Ovary (tissue), 9 donors: ENCODE results near the gene FCN1. TPM values are rescaled to one million over a fixed set of nuclear protein-coding genes. Genes with fewer than 3 reads are reported as not detected.

Experiments
- DNase-seq, 5 donors: peaks; one replicate each; pipeline ENCODE4 v3.0.0-alpha.2; 2019 to 2020
- H3K27ac ChIP-seq, 2 donors: fragments of 200-600 bp; one replicate each; pipeline versions ENCODE4 v1.5.1 to v1.8.0; 2019 to 2022
- H3K27me3 ChIP-seq: fragments of 200-600 bp; one replicate; pipeline ENCODE4 v1.8.0; 2022
- H3K36me3 ChIP-seq: fragments of 200-600 bp; sonication (generic); one replicate; pipeline ENCODE4 v1.5.1; 2019
- H3K4me1 ChIP-seq: one replicate; pipeline ENCODE4 v1.8.1; 2013; ENCODE audit warnings: mild to moderate bottlenecking, moderate library complexity; ENCODE audit not compliant: insufficient read depth
- H3K4me3 ChIP-seq: fragments of 200-600 bp; sonication (generic); one replicate; pipeline ENCODE4 v1.5.1; 2017
- H3K9me3 ChIP-seq, 2 donors: fragments of 200-600 bp in 1 of 2; sonication (generic) in 1 of 2; one replicate each; pipeline versions ENCODE4 v1.5.1 to v1.8.1; 2013 to 2019; ENCODE audit warnings: mild to moderate bottlenecking in 1 of 2, moderate library complexity in 1 of 2
- EP300 ChIP-seq: sonication (generic); formaldehyde crosslinking; IDR thresholded peaks from one replicate; pipeline ENCODE4 v1.6.1; 2017; ENCODE audit warnings: antibody characterized with exemption
- POLR2A ChIP-seq: fragments of 450-650 bp; IDR thresholded peaks from one replicate; pipeline ENCODE4 v1.6.1; 2017; ENCODE audit warnings: antibody characterized with exemption, mild to moderate bottlenecking, moderate library complexity
- WGBS, 3 donors: extraction: QIAGEN DNeasy Blood & Tissue Kit in 1 of 3; methylation state at CpG; one replicate each; pipeline versions ENCODE4 v1.1.5 to v1.1.7; 2013 to 2017; 5-methylcytosine and 5-hydroxymethylcytosine counted together
- intact Hi-C, 4 donors: fragments of 100-400 bp; cut with DNase I; formaldehyde crosslinking; loops; one replicate each; pipeline versions ENCODE4 v1.11.0 to v1.15.1; 2022 to 2023
- polyA plus RNA-seq, 2 donors: library from polyadenylated mRNA; stranded (reverse); fragments of 200-250 nt in 1 of 2; fragments of 350-450 nt in 1 of 2; fragmentation: Illumina TruSeq in 1 of 2; extraction: RNeasy Lipid Tissue Mini Kit (QIAGEN cat#74804) in 1 of 2; gene quantifications; one replicate each; pipeline ENCODE4 v1.2.3, GENCODE V29; 2013 to 2014
- total RNA-seq, 7 donors: library from RNA; depleted of rRNA in 2 of 7; stranded (reverse); fragments of >200 nt in 2 of 7; fragmentation: NEBNext Ultra II Directional in 3 of 7; extraction: Animal tissue kit (Norgen Biotek cat#: 25700) in 3 of 7; gene quantifications; one replicate each; pipeline versions ENCODE4 v1.1.0 to v1.2.4, GENCODE V29; 2016 to 2023
- TF ChIP-seq, protein P1 (sequence below), 3 donors: fragments of 450-650 bp in 2 of 3; fragments of 200-600 bp in 1 of 3; IDR thresholded peaks; one replicate each; pipeline versions ENCODE4 v1.5.1 to v1.8.0; 2016 to 2022; ENCODE audit warnings: antibody characterized with exemption in 3 of 3, mild to moderate bottlenecking in 1 of 3
- donor health status: DM: no; HTN: no; CAD: no; lungs with moderate emphysema.
- donor health status: DM: no; HTN: no; CAD: no.
- donor health status: Bipolar disorder and iron deficiency.
- donor health status: DM: yes; HTN: yes; CAD: no.
- donor health status: DM: no; HTN: no; CAD: no.
- donor health status: DM: yes; HTN: yes; CAD: no.

FCN1 gene
- total and polyA plus RNA-seq, 9 donors = 0.43 to 5.0 (median 1.9) TPM; not detected in 2

DNA sequence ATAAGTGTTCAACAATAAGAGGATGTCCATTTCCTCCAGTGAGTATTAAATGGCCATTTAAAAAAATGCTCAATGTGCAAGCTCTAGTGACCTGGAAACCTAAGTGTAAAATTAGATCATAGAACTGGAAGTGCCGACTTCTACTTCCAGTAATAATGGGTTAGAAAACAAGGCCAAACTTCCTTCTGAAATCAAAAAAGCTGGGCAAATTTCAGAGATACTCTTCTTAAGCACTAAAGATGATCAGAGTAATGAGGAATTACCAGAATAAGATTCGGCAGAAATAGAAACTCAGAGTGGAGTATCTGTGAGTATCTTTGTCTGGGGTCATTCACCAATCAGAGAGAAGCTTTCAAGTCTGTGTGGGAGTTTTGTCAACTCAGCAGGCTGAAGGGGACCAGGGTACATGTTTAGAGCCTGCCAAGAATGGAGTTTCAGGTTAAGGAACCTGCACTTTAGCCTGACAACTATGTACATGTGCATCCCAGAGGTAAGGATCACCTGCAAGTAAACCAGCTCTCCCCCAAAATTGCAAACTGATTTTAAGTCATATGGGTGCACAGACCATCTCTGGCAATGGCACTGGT, 20.0 kb downstream of the FCN1 start:
- intact Hi-C loops = loop anchor here in 1 of 4 donors (1.0 kb wide), 1 partner anchor 18 kb away; no protein-coding TSS in a partner anchor
- no peak for DNase-seq
- Histone ChIP-seq H3K27me3 (no peaks in the 10 kb centered on the region), H3K27ac (peak overlapping the region in 1 of 2 donors; percentile 82), H3K4me1 (peaks cover 23% of the 10 kb centered on the region), H3K9me3 (no peaks in the 10 kb centered on the region), H3K36me3 (no peaks in the 10 kb centered on the region), H3K4me3 (no peak overlapping the region)
- 9 to 13% (median 11%) methylated on average over 2 of the region's 2 CpGs for WGBS, 3 donors
- TF ChIP-seq POLR2A (no peak), EP300 (no peak)
- TF ChIP-seq, protein P1, sequence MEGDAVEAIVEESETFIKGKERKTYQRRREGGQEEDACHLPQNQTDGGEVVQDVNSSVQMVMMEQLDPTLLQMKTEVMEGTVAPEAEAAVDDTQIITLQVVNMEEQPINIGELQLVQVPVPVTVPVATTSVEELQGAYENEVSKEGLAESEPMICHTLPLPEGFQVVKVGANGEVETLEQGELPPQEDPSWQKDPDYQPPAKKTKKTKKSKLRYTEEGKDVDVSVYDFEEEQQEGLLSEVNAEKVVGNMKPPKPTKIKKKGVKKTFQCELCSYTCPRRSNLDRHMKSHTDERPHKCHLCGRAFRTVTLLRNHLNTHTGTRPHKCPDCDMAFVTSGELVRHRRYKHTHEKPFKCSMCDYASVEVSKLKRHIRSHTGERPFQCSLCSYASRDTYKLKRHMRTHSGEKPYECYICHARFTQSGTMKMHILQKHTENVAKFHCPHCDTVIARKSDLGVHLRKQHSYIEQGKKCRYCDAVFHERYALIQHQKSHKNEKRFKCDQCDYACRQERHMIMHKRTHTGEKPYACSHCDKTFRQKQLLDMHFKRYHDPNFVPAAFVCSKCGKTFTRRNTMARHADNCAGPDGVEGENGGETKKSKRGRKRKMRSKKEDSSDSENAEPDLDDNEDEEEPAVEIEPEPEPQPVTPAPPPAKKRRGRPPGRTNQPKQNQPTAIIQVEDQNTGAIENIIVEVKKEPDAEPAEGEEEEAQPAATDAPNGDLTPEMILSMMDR (IDR thresholded peaks at IDR 0.05) = no peak

DNA sequence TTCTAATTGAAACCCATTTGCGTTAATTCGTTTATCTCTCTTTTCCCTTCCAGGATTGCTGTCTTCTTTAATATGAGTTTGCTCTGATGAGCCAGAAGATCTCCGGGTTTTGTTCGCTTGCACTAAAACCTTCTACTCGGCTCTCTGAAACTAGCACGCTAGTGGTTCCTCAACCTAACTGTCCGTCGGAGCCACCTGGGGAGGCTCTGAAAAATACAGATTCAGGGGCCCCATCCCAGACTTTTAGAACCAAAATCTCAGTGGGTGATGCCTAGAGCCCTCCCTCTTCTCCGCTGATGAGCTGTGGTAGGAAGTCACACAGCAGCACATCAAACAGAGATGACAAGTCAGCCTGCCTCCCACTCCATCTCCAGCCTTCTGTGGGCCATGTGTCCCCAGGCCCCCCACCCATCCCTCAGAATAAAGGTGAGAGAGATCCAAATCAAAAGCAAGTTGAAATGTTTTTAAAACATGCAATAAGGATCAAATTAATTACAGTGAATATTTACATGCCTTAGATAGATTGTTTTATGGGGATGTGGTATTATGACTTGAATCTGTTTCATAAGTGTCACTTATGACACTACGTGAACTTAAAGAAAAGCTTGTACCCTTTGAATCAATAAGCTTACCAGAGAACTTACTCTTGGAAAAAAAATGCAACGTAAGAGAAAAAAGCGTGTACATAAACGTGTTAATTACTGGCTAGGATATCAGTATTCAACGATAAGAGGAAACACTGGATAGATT, 20.7 kb downstream of the FCN1 start:
- no peak overlapping the region for H3K4me3 ChIP-seq
- intact Hi-C loops = loop anchor here in 1 of 4 donors (1.0 kb wide), 1 partner anchor 18 kb away; no protein-coding TSS in a partner anchor
- H3K36me3 ChIP-seq = no peaks in the 10 kb centered on the region
- H3K27ac ChIP-seq = peak overlapping the region; percentile 17 to 82
- no peaks in the 10 kb centered on the region for H3K9me3 ChIP-seq
- WGBS, 3 donors = 27 to 30% (median 28%) methylated on average over 14 of the region's 14 CpGs
- H3K27me3 ChIP-seq = no peaks in the 10 kb centered on the region
- H3K4me1 ChIP-seq = peaks cover 23% of the 10 kb centered on the region
- DNase-seq = peak in 1 of 5 donors; percentile 24
- TF ChIP-seq POLR2A (no peak), EP300 (no peak)
- TF ChIP-seq, protein P1 (IDR thresholded peaks at IDR 0.05) = no peak

DNA sequence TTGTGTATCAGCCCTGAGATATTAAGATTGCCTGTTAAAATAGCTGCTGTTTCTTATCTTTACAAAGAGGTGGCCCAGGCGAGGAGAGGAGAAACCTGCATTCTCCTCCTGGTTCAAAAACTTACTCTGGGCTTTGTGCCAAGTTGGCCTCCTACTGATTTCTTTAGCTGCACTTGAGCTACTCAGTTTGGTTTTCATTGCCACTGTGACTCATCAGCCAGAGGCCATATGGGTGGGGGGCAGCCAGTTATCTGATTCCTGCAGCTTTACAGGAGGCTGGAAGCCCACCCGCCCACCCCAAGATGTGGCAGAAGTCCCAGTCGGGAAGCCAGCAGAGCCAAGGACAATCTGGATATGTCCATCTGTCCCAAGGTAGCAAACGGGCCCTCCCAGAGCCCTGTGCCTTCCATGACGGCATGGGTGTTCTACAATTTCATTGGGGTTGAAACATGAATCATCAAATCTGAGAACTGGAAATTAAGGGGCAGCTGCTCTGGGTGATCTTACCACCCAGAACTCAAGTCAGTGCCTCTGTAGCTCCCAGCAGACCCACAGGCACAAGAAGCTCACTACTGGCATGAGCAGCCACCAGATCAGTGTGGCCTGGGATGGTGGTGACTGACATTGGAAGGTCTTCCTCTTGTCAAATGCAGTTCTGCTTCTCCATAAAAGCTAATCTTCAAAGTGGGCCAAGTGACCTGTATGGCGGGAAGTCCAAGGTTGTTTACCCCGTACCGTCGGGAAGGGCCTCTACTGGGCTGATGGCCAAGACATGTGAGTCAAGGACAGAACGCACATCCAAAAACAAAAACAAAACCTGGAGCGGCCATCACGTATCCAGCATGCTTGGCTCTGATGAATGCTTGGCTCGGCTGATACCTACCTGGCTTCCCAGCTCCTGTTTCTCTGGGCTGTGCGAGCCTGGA, 21.5 kb downstream of the FCN1 start:
- 4 to 8% (median 6%) methylated on average over 13 to 14 of the region's 14 CpGs for WGBS, 3 donors
- H3K27ac ChIP-seq = peak overlapping the region; percentile 17 to 82

DNA sequence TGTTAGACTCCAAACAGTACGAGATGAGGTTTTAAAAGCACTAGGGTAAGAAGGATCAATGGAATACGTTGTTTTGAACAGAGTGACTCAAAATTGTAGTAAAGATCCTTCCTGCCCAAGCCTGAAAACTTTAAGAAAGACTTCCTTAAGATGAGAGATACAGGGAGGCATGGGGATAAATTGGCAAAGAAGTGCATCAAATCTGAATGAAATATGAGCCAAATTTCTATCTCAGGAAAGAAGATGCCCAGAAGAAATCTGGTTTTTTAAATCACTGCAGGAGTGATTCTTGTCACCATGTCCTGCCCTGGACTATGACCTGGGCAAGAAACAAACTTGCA, 22.2 kb downstream of the FCN1 start:
- TF ChIP-seq POLR2A (no peak), EP300 (no peak)
- TF ChIP-seq, protein P1 (IDR thresholded peaks at IDR 0.05) = no peak
- Histone ChIP-seq H3K36me3 (no peaks in the 10 kb centered on the region), H3K27me3 (no peaks in the 10 kb centered on the region), H3K9me3 (no peaks in the 10 kb centered on the region), H3K4me1 (peaks cover 23% of the 10 kb centered on the region), H3K27ac (peak overlapping the region in 1 of 2 donors; percentile 82), H3K4me3 (no peak overlapping the region)
- 13 to 28% (median 16%) methylated on average over 2 of the region's 2 CpGs for WGBS, 3 donors
- no peak for DNase-seq
- intact Hi-C loops = no loop called here

More for the DNA sequence above, 21.5 kb downstream of the FCN1 start:
- intact Hi-C loops = no loop called here
- TF ChIP-seq EP300 (peak; percentile 46), POLR2A (peak; percentile 17)
- TF ChIP-seq, protein P1 (IDR thresholded peaks at IDR 0.05) = no peak
- no peak overlapping the region for H3K4me3 ChIP-seq
- H3K4me1 ChIP-seq = peaks cover 23% of the 10 kb centered on the region
- no peaks in the 10 kb centered on the region for H3K36me3 ChIP-seq
- no peaks in the 10 kb centered on the region for H3K9me3 ChIP-seq
- no peaks in the 10 kb centered on the region for H3K27me3 ChIP-seq
- peak; percentile 87 to 94 (median 91) for DNase-seq
